CD4-positive, alpha-beta memory T cell (primary cell): ENCODE measurements around the gene ASTN2. TPM values are rescaled to one million over a fixed set of nuclear protein-coding genes. Genes with fewer than 3 reads are reported as not detected.

Source experiments
- CTCF ChIA-PET: fragments of 350-600 bp; sonication (Branson Sonifier 250); formaldehyde crosslinking; loops from one replicate; lab custom pipeline; 2021; ENCODE audit warnings: inconsistent platforms; ENCODE audit not compliant: partially characterized antibody; lab: Charles Lee
- POLR2A ChIA-PET: fragments of 350-600 bp; sonication (Branson Sonifier 250); formaldehyde crosslinking; loops from one replicate; lab custom pipeline; 2021; ENCODE audit not compliant: partially characterized antibody; lab: Charles Lee
- DNase-seq, 5 donors: peaks; one replicate each; pipeline versions ENCODE4 v3.0.0 to v3.0.0-alpha.2; 2020 to 2022; ENCODE audit warnings: mixed read lengths in 1 of 5
- H3K27ac ChIP-seq: one replicate; pipeline ENCODE4 v1.7.0; 2013; ENCODE audit warnings: low read depth, low read length
- H3K27me3 ChIP-seq: 2 replicates; pipeline ENCODE4 v1.7.0; 2013; ENCODE audit warnings: mild to moderate bottlenecking, low read length, moderate library complexity; ENCODE audit not compliant: insufficient read depth
- H3K36me3 ChIP-seq: 2 replicates; pipeline ENCODE4 v1.7.0; 2013; ENCODE audit warnings: mild to moderate bottlenecking, low read length, moderate library complexity; ENCODE audit not compliant: insufficient read depth
- H3K4me1 ChIP-seq: 2 replicates; pipeline ENCODE4 v1.7.0; 2013; ENCODE audit warnings: mild to moderate bottlenecking, low read length, moderate library complexity; ENCODE audit not compliant: insufficient read depth
- H3K4me3 ChIP-seq, 2 donors: one replicate each; pipeline ENCODE4 v1.7.0; 2013; ENCODE audit warnings: low read length in 2 of 2, mild to moderate bottlenecking in 1 of 2
- H3K9me3 ChIP-seq, 2 donors: one replicate each; pipeline ENCODE4 v1.7.0; 2013; ENCODE audit warnings: low read length in 2 of 2, control low read depth in 1 of 2; ENCODE audit not compliant: control insufficient read depth in 1 of 2
- H3K27ac Mint-ChIP-seq, 7 donors: one replicate each; pipeline ENCODE4 v1.8.0; 2020 to 2021; ENCODE audit warnings: mixed read lengths in 7 of 7, mild to moderate bottlenecking in 6 of 7, inconsistent platforms in 3 of 7, moderate library complexity in 3 of 7
- H3K27me3 Mint-ChIP-seq, 2 donors: one replicate each; pipeline ENCODE4 v1.8.0; 2020 to 2021; ENCODE audit warnings: mixed read lengths in 2 of 2
- H3K36me3 Mint-ChIP-seq, 2 donors: one replicate each; pipeline ENCODE4 v1.8.0; 2020 to 2021; ENCODE audit warnings: mixed read lengths in 2 of 2, inconsistent platforms in 1 of 2, mild to moderate bottlenecking in 1 of 2
- H3K4me1 Mint-ChIP-seq, 4 donors: one replicate each; pipeline ENCODE4 v1.8.0; 2020 to 2021; ENCODE audit warnings: mixed read lengths in 4 of 4, mild to moderate bottlenecking in 1 of 4
- H3K4me3 Mint-ChIP-seq, 8 donors: one replicate each; pipeline ENCODE4 v1.8.0; 2020 to 2021; ENCODE audit warnings: mixed read lengths in 8 of 8, mild to moderate bottlenecking in 7 of 8, moderate library complexity in 6 of 8, inconsistent platforms in 3 of 8
- H3K9me3 Mint-ChIP-seq, 8 donors: one replicate each; pipeline ENCODE4 v1.8.0; 2020 to 2021; ENCODE audit warnings: mixed read lengths in 8 of 8, mild to moderate bottlenecking in 5 of 8, inconsistent platforms in 3 of 8, moderate library complexity in 1 of 8
- intact Hi-C: fragments of 100-400 bp; cut with micrococcal nuclease; formaldehyde crosslinking; loops from one replicate; pipeline ENCODE4 v1.15.1; 2023
- polyA plus RNA-seq, 2 donors: library from polyadenylated mRNA; unstranded; fragments of 300-500 nt; fragmentation: Illumina TruSeq; gene quantifications; one replicate each; pipeline ENCODE4 v1.2.3, GENCODE V29; 2021
- total RNA-seq, 2 experiments: library from RNA; stranded (reverse); gene quantifications; one replicate each; pipeline ENCODE4 v1.2.3, GENCODE V29; 2021

ASTN2 gene
- total and polyA plus RNA-seq, 4 experiments from 2014 or later, result 2.7 to 5.9 (median 4.8) TPM

GRCh38 chr9:117182046-117182445 is 232.8 kb downstream of the ASTN2 start:
- intact Hi-C loops, result no loop called here
- H3K4me3 Mint-ChIP-seq, result no peak overlapping the region
- no peaks in the 10 kb centered on the region for H3K9me3 ChIP-seq
- H3K4me1 ChIP-seq, result no peaks in the 10 kb centered on the region
- H3K4me1 Mint-ChIP-seq, result no peaks in the 10 kb centered on the region
- H3K9me3 Mint-ChIP-seq, result peaks cover 0 to 16% (median 9%) of the 10 kb centered on the region in 8 donors
- no peak overlapping the region for H3K4me3 ChIP-seq
- H3K27ac ChIP-seq, result no peak overlapping the region
- ChIA-PET POLR2A (no interaction called here), CTCF (no interaction called here)
- no peaks in the 10 kb centered on the region for H3K36me3 ChIP-seq
- no peak overlapping the region for H3K27ac Mint-ChIP-seq
- no peaks in the 10 kb centered on the region for H3K27me3 ChIP-seq
- DNase-seq, result no peak
- no peaks in the 10 kb centered on the region for H3K27me3 Mint-ChIP-seq
- H3K36me3 Mint-ChIP-seq, result no peaks in the 10 kb centered on the region

- POLR2A ChIA-PET, result no interaction called here
- Histone ChIP-seq H3K36me3 (no peaks in the 10 kb centered on the region), H3K9me3 (no peaks in the 10 kb centered on the region), H3K27me3 (no peaks in the 10 kb centered on the region), H3K4me1 (no peaks in the 10 kb centered on the region), H3K27ac (no peak overlapping the region), H3K4me3 (no peak overlapping the region)
- Mint-ChIP-seq H3K27me3 (no peaks in the 10 kb centered on the region), H3K4me1 (no peaks in the 10 kb centered on the region), H3K27ac (no peak overlapping the region), H3K36me3 (no peaks in the 10 kb centered on the region), H3K9me3 (peaks cover 0 to 16% (median 9%) of the 10 kb centered on the region in 8 donors), H3K4me3 (no peak overlapping the region)
- no peak for DNase-seq
- intact Hi-C loops, result no loop called here
- CTCF ChIA-PET, result no interaction called here
Measured at GRCh38 chr9:117180896-117181445, 233.9 kb downstream of the ASTN2 start.

GRCh38 chr9:117178596-117179375 is 236.1 kb downstream of the ASTN2 start:
- ChIA-PET POLR2A (no interaction called here), CTCF (no interaction called here)
- no peak overlapping the region for H3K27ac ChIP-seq
- H3K4me1 Mint-ChIP-seq, result no peaks in the 10 kb centered on the region
- no peaks in the 10 kb centered on the region for H3K36me3 ChIP-seq
- no peak overlapping the region for H3K27ac Mint-ChIP-seq
- no peaks in the 10 kb centered on the region for H3K9me3 ChIP-seq
- intact Hi-C loops, result no loop called here
- no peaks in the 10 kb centered on the region for H3K27me3 Mint-ChIP-seq
- no peaks in the 10 kb centered on the region for H3K4me1 ChIP-seq
- peaks cover 0 to 13% (median 9%) of the 10 kb centered on the region in 8 donors for H3K9me3 Mint-ChIP-seq
- no peak overlapping the region for H3K4me3 Mint-ChIP-seq
- H3K36me3 Mint-ChIP-seq, result no peaks in the 10 kb centered on the region
- no peak overlapping the region for H3K4me3 ChIP-seq
- H3K27me3 ChIP-seq, result no peaks in the 10 kb centered on the region
- DNase-seq, result no peak

- Histone ChIP-seq H3K27ac (no peak overlapping the region), H3K36me3 (no peaks in the 10 kb centered on the region), H3K4me3 (no peak overlapping the region), H3K4me1 (no peaks in the 10 kb centered on the region), H3K9me3 (no peaks in the 10 kb centered on the region), H3K27me3 (no peaks in the 10 kb centered on the region)
- ChIA-PET CTCF (no interaction called here), POLR2A (no interaction called here)
- Mint-ChIP-seq H3K27me3 (peaks cover 0 to 2% of the 10 kb centered on the region in 2 donors), H3K9me3 (peaks cover 0 to 8% (median under 1%) of the 10 kb centered on the region in 8 donors), H3K4me3 (no peak overlapping the region), H3K27ac (no peak overlapping the region), H3K4me1 (no peaks in the 10 kb centered on the region), H3K36me3 (no peaks in the 10 kb centered on the region)
- DNase-seq, result no peak
- intact Hi-C loops, result no loop called here
Measured at GRCh38 chr9:117170567-117170966, 244.3 kb downstream of the ASTN2 start.

- H3K4me1 Mint-ChIP-seq, result no peaks in the 10 kb centered on the region
Measured at GRCh38 chr9:117169089-117169621, 245.7 kb downstream of the ASTN2 start.

GRCh38 chr9:117164512-117164911 is 250.3 kb downstream of the ASTN2 start:
- ChIA-PET POLR2A (no interaction called here), CTCF (no interaction called here)

More at GRCh38 chr9:117169089-117169621, 245.7 kb downstream of the ASTN2 start:
- no peak for DNase-seq
- intact Hi-C loops, result no loop called here
- Histone ChIP-seq H3K36me3 (no peaks in the 10 kb centered on the region), H3K4me3 (no peak overlapping the region), H3K4me1 (no peaks in the 10 kb centered on the region), H3K27me3 (no peaks in the 10 kb centered on the region), H3K9me3 (no peaks in the 10 kb centered on the region), H3K27ac (no peak overlapping the region)
- Mint-ChIP-seq H3K4me3 (no peak overlapping the region), H3K9me3 (peaks cover 0 to 14% (median under 1%) of the 10 kb centered on the region in 8 donors), H3K27ac (no peak overlapping the region), H3K27me3 (peaks cover 0 to 2% of the 10 kb centered on the region in 2 donors), H3K36me3 (no peaks in the 10 kb centered on the region)
- POLR2A ChIA-PET, result no interaction called here
- CTCF ChIA-PET, result no interaction called here

GRCh38 chr9:117160254-117160653 is 254.6 kb downstream of the ASTN2 start:
- Mint-ChIP-seq H3K9me3 (peaks cover 0 to 7% (median under 1%) of the 10 kb centered on the region in 8 donors), H3K4me3 (no peak overlapping the region), H3K4me1 (no peaks in the 10 kb centered on the region), H3K36me3 (no peaks in the 10 kb centered on the region), H3K27me3 (no peaks in the 10 kb centered on the region), H3K27ac (no peak overlapping the region)
- Histone ChIP-seq H3K4me3 (no peak overlapping the region), H3K9me3 (no peaks in the 10 kb centered on the region), H3K27ac (no peak overlapping the region), H3K4me1 (no peaks in the 10 kb centered on the region), H3K36me3 (no peaks in the 10 kb centered on the region), H3K27me3 (no peaks in the 10 kb centered on the region)
- ChIA-PET CTCF (no interaction called here), POLR2A (no interaction called here)
- intact Hi-C loops, result no loop called here
- no peak for DNase-seq

More at GRCh38 chr9:117164512-117164911, 250.3 kb downstream of the ASTN2 start:
- no peak overlapping the region for H3K27ac ChIP-seq
- no peaks in the 10 kb centered on the region for H3K9me3 ChIP-seq
- Mint-ChIP-seq H3K27ac (no peak overlapping the region), H3K9me3 (peaks cover 0 to 12% (median 1%) of the 10 kb centered on the region in 8 donors), H3K4me1 (no peaks in the 10 kb centered on the region), H3K27me3 (peaks cover 0 to 2% of the 10 kb centered on the region in 2 donors), H3K4me3 (no peak overlapping the region), H3K36me3 (no peaks in the 10 kb centered on the region)
- H3K27me3 ChIP-seq, result no peaks in the 10 kb centered on the region
- no peak for DNase-seq
- H3K4me3 ChIP-seq, result no peak overlapping the region
- intact Hi-C loops, result no loop called here
- H3K4me1 ChIP-seq, result no peaks in the 10 kb centered on the region
- no peaks in the 10 kb centered on the region for H3K36me3 ChIP-seq
